22Rv1 (cell line): ENCODE data around the gene BOLA2B.
"Not testable (repeated sequence)": the region's sequence is repeated elsewhere in the genome, so short reads cannot be mapped to it uniquely, and the experiment has no call there.

ENCODE experiments used
- H3K27ac ChIP-seq: fragments of 450-650 bp; 2 replicates; pipeline ENCODE4 v1.5.1; 2017
- ZFX ChIP-seq: fragments of 450-650 bp; IDR thresholded peaks from 2 replicates; pipeline ENCODE4 v1.6.1; 2017; ENCODE audit warnings: antibody characterized with exemption, borderline replicate concordance
- TF ChIP-seq, protein P1 (sequence below): fragments of 450-650 bp; IDR thresholded peaks from 2 replicates; pipeline ENCODE4 v1.5.1; 2017; ENCODE audit warnings: mild to moderate bottlenecking

The BOLA2B gene

GRCh38 chr16:30183233-30184095, 10.0 kb downstream of the BOLA2B start, which contains the start of gene CORO1A:
Gene CORO1A (plus strand): TSS chr16:30183602. CDS start chr16:30185210, 1,608 bp downstream.
- TF ChIP-seq ZFX: no peak
- TF ChIP-seq, protein P1, sequence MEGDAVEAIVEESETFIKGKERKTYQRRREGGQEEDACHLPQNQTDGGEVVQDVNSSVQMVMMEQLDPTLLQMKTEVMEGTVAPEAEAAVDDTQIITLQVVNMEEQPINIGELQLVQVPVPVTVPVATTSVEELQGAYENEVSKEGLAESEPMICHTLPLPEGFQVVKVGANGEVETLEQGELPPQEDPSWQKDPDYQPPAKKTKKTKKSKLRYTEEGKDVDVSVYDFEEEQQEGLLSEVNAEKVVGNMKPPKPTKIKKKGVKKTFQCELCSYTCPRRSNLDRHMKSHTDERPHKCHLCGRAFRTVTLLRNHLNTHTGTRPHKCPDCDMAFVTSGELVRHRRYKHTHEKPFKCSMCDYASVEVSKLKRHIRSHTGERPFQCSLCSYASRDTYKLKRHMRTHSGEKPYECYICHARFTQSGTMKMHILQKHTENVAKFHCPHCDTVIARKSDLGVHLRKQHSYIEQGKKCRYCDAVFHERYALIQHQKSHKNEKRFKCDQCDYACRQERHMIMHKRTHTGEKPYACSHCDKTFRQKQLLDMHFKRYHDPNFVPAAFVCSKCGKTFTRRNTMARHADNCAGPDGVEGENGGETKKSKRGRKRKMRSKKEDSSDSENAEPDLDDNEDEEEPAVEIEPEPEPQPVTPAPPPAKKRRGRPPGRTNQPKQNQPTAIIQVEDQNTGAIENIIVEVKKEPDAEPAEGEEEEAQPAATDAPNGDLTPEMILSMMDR: no peak
- H3K27ac ChIP-seq: peak within 1 kb of the TSS; percentile 54

GRCh38 chr16:30180741-30181140, 12.7 kb downstream of the BOLA2B start:
- H3K27ac ChIP-seq: no peak overlapping the region
- TF ChIP-seq ZFX: no peak

GRCh38 chr16:30179931-30180330, 13.5 kb downstream of the BOLA2B start:
- no peak for TF ChIP-seq ZFX
- TF ChIP-seq, protein P1: no peak
- H3K27ac ChIP-seq: no peak overlapping the region

- H3K27ac ChIP-seq: no peak overlapping the region
- TF ChIP-seq ZFX: no peak
- TF ChIP-seq, protein P1: no peak
Observed at GRCh38 chr16:30179195-30179594, 14.3 kb downstream of the BOLA2B start.

DNA sequence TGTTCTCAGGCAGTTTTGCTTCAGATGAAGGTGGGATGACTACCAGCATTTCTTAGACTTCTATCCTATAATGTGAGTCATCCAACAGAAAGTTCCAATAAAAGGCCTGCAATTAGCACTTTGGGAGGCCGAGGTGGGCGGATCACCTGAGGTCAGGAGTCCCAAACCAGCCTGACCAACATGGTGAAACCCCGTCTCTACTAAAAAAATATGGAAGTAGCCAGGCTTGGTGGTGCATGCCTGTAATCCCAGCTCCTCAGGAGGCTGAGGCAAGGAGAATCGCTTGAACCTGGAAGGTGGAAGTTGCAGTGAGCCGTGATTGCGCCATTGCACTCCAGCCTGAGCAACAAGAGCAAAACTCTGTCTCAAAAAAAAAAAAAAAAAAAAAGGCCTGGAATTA, 16.6 kb downstream of the BOLA2B start:
- not testable (repeated sequence) for H3K27ac ChIP-seq

DNA sequence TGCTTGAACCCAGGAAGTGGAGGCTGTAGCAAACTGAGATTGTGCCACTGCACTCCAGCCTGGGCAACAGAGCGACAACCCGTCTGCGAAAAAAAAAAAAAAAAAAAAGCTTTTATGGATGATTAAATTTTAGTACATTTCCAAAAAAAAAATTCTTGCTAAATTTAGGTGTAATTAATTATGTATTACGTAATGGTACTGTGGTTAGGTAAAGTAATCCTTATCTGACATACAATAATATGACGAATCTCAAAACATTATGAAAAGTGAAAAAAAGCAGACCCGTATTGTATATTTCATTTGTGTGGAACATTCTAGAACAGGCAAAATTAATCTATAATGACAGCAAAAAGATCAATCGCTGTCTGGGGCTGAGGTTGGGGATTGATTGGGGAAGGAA, 20.4 kb downstream of the BOLA2B start:
- no peak overlapping the region for H3K27ac ChIP-seq
- no peak for TF ChIP-seq ZFX
- TF ChIP-seq, protein P1: no peak

DNA sequence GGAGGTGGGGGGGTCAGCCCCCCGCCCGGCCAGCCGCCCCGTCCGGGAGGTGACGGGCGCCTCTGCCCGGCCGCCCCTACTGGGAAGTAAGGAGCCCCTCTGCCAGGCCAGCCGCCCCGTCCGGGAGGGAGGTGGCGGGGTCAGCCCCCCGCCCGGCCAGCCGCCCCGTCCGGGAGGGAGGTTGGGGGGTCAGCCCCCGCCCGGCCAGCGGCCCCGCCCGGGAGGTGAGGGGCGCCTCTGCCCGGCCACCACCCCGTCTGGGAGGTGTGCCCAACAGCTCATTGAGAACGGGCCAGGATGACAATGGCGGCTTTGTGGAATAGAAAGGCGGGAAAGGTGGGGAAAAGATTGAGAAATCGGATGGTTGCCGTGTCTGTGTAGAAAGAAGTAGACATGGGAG, 23.3 kb downstream of the BOLA2B start:
- H3K27ac ChIP-seq: peak overlapping the region; percentile 64

GRCh38 chr16:30169416-30169815, 24.1 kb downstream of the BOLA2B start:
- not testable (repeated sequence) for H3K27ac ChIP-seq

DNA sequence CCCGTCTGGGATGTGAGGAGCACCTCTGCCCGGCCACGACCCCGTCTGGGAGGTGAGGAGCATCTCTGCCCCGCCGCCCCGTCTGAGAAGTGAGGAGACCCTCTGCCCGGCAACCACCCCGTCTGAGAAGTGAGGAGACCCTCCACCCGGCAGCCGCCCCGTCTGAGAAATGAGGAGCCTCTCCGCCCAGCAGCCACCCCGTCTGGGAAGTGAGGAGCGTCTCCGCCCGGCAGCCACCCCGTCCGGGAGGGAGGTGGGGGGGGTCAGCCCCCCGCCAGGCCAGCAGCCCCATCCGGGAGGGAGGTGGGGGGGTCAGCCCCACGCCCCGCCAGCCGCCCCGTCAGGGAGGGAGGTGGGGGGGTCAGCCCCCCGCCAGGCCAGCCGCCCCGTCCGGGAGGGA, 24.7 kb downstream of the BOLA2B start:
- H3K27ac ChIP-seq: not testable (repeated sequence)

GRCh38 chr16:30166202-30166902, 27.1 kb downstream of the BOLA2B start:
- H3K27ac ChIP-seq: no peak overlapping the region
- no peak for TF ChIP-seq ZFX
- TF ChIP-seq, protein P1: no peak
